Measurements from ENCODE around the gene EMX1. TPM values are rescaled to one million over a fixed set of nuclear protein-coding genes. Genes with fewer than 3 reads are reported as not detected.

EMX1 gene
- total RNA-seq, 1 experiment from 2014 or later, result not detected

- no peak for TF ChIP-seq EZH2 (IDR thresholded peaks at IDR 0.05; ENCODE audit: low read depth)
- TF ChIP-seq CTCF (conservative IDR thresholded peaks at IDR 0.05), result no peak
- BruUV-seq (replicated peaks), result no TSS peak
Measured at GRCh38 chr2:72962911-72963310, 45.6 kb downstream of the EMX1 start.

GRCh38 chr2:72963423-72964145, 46.3 kb downstream of the EMX1 start:
- Histone ChIP-seq H3K9me3 (ENCODE audit: insufficient read depth, low read depth) (no peaks in the 10 kb centered on the region), H3F3A (ENCODE audit: insufficient read depth, low read depth) (no peaks in the 10 kb centered on the region), H3K4me3 (no peak overlapping the region), H3K9me2 (ENCODE audit: insufficient read depth) (no peaks in the 10 kb centered on the region), H3K27ac (no peak overlapping the region), H4K20me1 (ENCODE audit: insufficient read depth) (no peaks in the 10 kb centered on the region), H3K79me2 (ENCODE audit: low read depth) (no peaks in the 10 kb centered on the region), H2AFZ (no peak overlapping the region), H3K4me2 (no peak overlapping the region), H3K4me1 (replicated peaks; ENCODE audit: insufficient read depth) (no peaks in the 10 kb centered on the region), H3K27me3 (ENCODE audit: insufficient read depth, low read depth) (no peaks in the 10 kb centered on the region), H3K36me3 (ENCODE audit: low read depth) (no peaks in the 10 kb centered on the region)
- CTCF ChIA-PET, result no interaction called here
- no peak for DNase-seq
- no TSS peak for BruUV-seq (replicated peaks)
- intact Hi-C loops (cut with micrococcal nuclease; ENCODE audit: unreplicated experiment), result no loop called here
- POLR2A ChIA-PET (ENCODE audit: unreplicated experiment), result no interaction called here
- TF ChIP-seq EZH2 (IDR thresholded peaks at IDR 0.05; ENCODE audit: low read depth) (no peak), CTCF (conservative IDR thresholded peaks at IDR 0.05) (no peak)

More at GRCh38 chr2:72962911-72963310, 45.6 kb downstream of the EMX1 start:
- H3K36me3 ChIP-seq (ENCODE audit: low read depth), result no peaks in the 10 kb centered on the region
- H4K20me1 ChIP-seq (ENCODE audit: insufficient read depth), result no peaks in the 10 kb centered on the region
- no peak for DNase-seq
- no peak overlapping the region for H3K4me3 ChIP-seq
- no peaks in the 10 kb centered on the region for H3F3A ChIP-seq (ENCODE audit: insufficient read depth, low read depth)
- ChIA-PET CTCF (no interaction called here), POLR2A (ENCODE audit: unreplicated experiment) (no interaction called here)
- no peaks in the 10 kb centered on the region for H3K9me2 ChIP-seq (ENCODE audit: insufficient read depth)
- no peak overlapping the region for H3K27ac ChIP-seq
- no peaks in the 10 kb centered on the region for H3K9me3 ChIP-seq (ENCODE audit: insufficient read depth, low read depth)
- H2AFZ ChIP-seq, result no peak overlapping the region
- no peaks in the 10 kb centered on the region for H3K4me1 ChIP-seq (replicated peaks; ENCODE audit: insufficient read depth)
- no peaks in the 10 kb centered on the region for H3K79me2 ChIP-seq (ENCODE audit: low read depth)
- intact Hi-C loops (cut with micrococcal nuclease; ENCODE audit: unreplicated experiment), result no loop called here
- no peak overlapping the region for H3K4me2 ChIP-seq
- H3K27me3 ChIP-seq (ENCODE audit: insufficient read depth, low read depth), result no peaks in the 10 kb centered on the region

GRCh38 chr2:72964146-72964525, 46.8 kb downstream of the EMX1 start:
- H2AFZ ChIP-seq, result no peak overlapping the region

More at GRCh38 chr2:72964146-72964525, 46.8 kb downstream of the EMX1 start:
- no peak for DNase-seq
- Histone ChIP-seq H3F3A (ENCODE audit: insufficient read depth, low read depth) (no peaks in the 10 kb centered on the region), H3K4me2 (no peak overlapping the region), H3K9me3 (ENCODE audit: insufficient read depth, low read depth) (no peaks in the 10 kb centered on the region), H3K4me1 (replicated peaks; ENCODE audit: insufficient read depth) (no peaks in the 10 kb centered on the region), H3K79me2 (ENCODE audit: low read depth) (no peaks in the 10 kb centered on the region), H4K20me1 (ENCODE audit: insufficient read depth) (no peaks in the 10 kb centered on the region), H3K27ac (no peak overlapping the region), H3K9me2 (ENCODE audit: insufficient read depth) (no peaks in the 10 kb centered on the region), H3K4me3 (no peak overlapping the region), H3K36me3 (ENCODE audit: low read depth) (no peaks in the 10 kb centered on the region), H3K27me3 (ENCODE audit: insufficient read depth, low read depth) (no peaks in the 10 kb centered on the region)
- BruUV-seq (replicated peaks), result no TSS peak
- intact Hi-C loops (cut with micrococcal nuclease; ENCODE audit: unreplicated experiment), result no loop called here
- POLR2A ChIA-PET (ENCODE audit: unreplicated experiment), result no interaction called here
- TF ChIP-seq CTCF (conservative IDR thresholded peaks at IDR 0.05) (no peak), EZH2 (IDR thresholded peaks at IDR 0.05; ENCODE audit: low read depth) (no peak)
- CTCF ChIA-PET, result no interaction called here
